CD14-positive monocyte (primary cell): ENCODE data around the gene MAN1C1. TPM values are rescaled to one million over a fixed set of nuclear protein-coding genes. Genes with fewer than 3 reads are reported as not detected.

Source experiments
- DNase-seq, 3 donors: peaks; one replicate each; pipeline ENCODE4 v3.0.0-alpha.2; 2011 to 2022
- H2AFZ ChIP-seq: 2 replicates; pipeline ENCODE4 v1.6.0; 2012; ENCODE audit warnings: mild to moderate bottlenecking, low read depth, low read length, inconsistent platforms; ENCODE audit not compliant: insufficient read depth, poor library complexity, severe bottlenecking
- H3K27ac ChIP-seq, 2 donors: 1 replicate in 1 of 2; 2 replicates in 1 of 2; pipeline ENCODE4 v1.5.1; 2012 to 2013; ENCODE audit warnings: low read length in 2 of 2, control low read depth in 1 of 2, inconsistent platforms in 1 of 2, low read depth in 1 of 2, mild to moderate bottlenecking in 1 of 2
- H3K27me3 ChIP-seq, 2 donors: one replicate each; pipeline versions ENCODE4 v1.6.0 to v1.6.1; 2011 to 2013; ENCODE audit warnings: low read length in 2 of 2; ENCODE audit not compliant: control insufficient read depth in 2 of 2, insufficient read depth in 2 of 2
- H3K36me3 ChIP-seq, 2 donors: replicated peaks in 1 of 2; 1 replicate in 1 of 2; 2 replicates in 1 of 2; pipeline versions ENCODE4 v1.5.1 to v1.6.1; 2012 to 2013; ENCODE audit warnings: low read length in 2 of 2, control low read depth in 1 of 2, inconsistent platforms in 1 of 2, mild to moderate bottlenecking in 1 of 2; ENCODE audit not compliant: insufficient read depth in 2 of 2, control insufficient read depth in 1 of 2
- H3K4me1 ChIP-seq, 2 donors: 1 replicate in 1 of 2; 2 replicates in 1 of 2; pipeline versions ENCODE4 v1.5.1 to v1.6.1; 2012 to 2013; ENCODE audit warnings: low read length in 2 of 2, control low read depth in 1 of 2, inconsistent platforms in 1 of 2, mild to moderate bottlenecking in 1 of 2, moderate library complexity in 1 of 2; ENCODE audit not compliant: insufficient read depth in 2 of 2, control insufficient read depth in 1 of 2
- H3K4me2 ChIP-seq: replicated peaks from 2 replicates; pipeline ENCODE3; 2012; ENCODE audit warnings: low read length, moderate library complexity, mild to moderate bottlenecking; ENCODE audit not compliant: poor library complexity, severe bottlenecking; ENCODE audit errors: extremely low read depth
- H3K4me3 ChIP-seq, 3 experiments: fragments of 200-600 bp in 1 of 3; sonication (generic) in 1 of 3; replicated peaks in 1 of 3; 1 replicate in 2 of 3; 2 replicates in 1 of 3; pipeline ENCODE4 v1.5.1; 2011 to 2013; ENCODE audit warnings: low read length in 3 of 3, mild to moderate bottlenecking in 3 of 3, control low read depth in 2 of 3, low read depth in 2 of 3, inconsistent platforms in 1 of 3, moderate library complexity in 1 of 3
- H3K79me2 ChIP-seq: 2 replicates; pipeline ENCODE4 v1.6.0; 2012; ENCODE audit warnings: mild to moderate bottlenecking, control low read depth, inconsistent platforms, low read length, moderate library complexity; ENCODE audit not compliant: insufficient read depth
- H3K9ac ChIP-seq: 2 replicates; pipeline ENCODE4 v1.6.0; 2017; ENCODE audit warnings: low read length, mild to moderate bottlenecking; ENCODE audit not compliant: insufficient read depth, poor library complexity, severe bottlenecking
- H3K9me3 ChIP-seq, 2 donors: replicated peaks in 1 of 2; 1 replicate in 1 of 2; 2 replicates in 1 of 2; pipeline versions ENCODE4 v1.5.1 to v1.6.1; 2012 to 2013; ENCODE audit warnings: low read length in 2 of 2, control low read depth in 1 of 2; ENCODE audit not compliant: control insufficient read depth in 1 of 2, insufficient read depth in 1 of 2
- H4K20me1 ChIP-seq: 2 replicates; pipeline ENCODE4 v1.6.0; 2012; ENCODE audit warnings: mild to moderate bottlenecking, low read length, control low read depth, moderate library complexity; ENCODE audit not compliant: insufficient read depth
- H3K27ac Mint-ChIP-seq, 7 donors: one replicate each; pipeline ENCODE4 v1.8.0; 2020; ENCODE audit warnings: mild to moderate bottlenecking in 7 of 7, mixed read lengths in 7 of 7, moderate library complexity in 6 of 7, inconsistent platforms in 2 of 7
- H3K27me3 Mint-ChIP-seq, 3 donors: one replicate each; pipeline ENCODE4 v1.8.0; 2021 to 2022; ENCODE audit warnings: low read depth in 3 of 3, mild to moderate bottlenecking in 3 of 3, mixed read lengths in 3 of 3, moderate library complexity in 3 of 3, inconsistent platforms in 1 of 3
- H3K36me3 Mint-ChIP-seq, 2 donors: one replicate each; pipeline ENCODE4 v1.8.0; 2020; ENCODE audit warnings: mixed read lengths in 2 of 2, inconsistent platforms in 1 of 2, mild to moderate bottlenecking in 1 of 2
- H3K4me1 Mint-ChIP-seq: one replicate; pipeline ENCODE4 v1.8.0; 2020; ENCODE audit warnings: mild to moderate bottlenecking, mixed read lengths
- H3K4me3 Mint-ChIP-seq, 2 donors: one replicate each; pipeline ENCODE4 v1.8.0; 2020; ENCODE audit warnings: mild to moderate bottlenecking in 2 of 2, mixed read lengths in 2 of 2, moderate library complexity in 1 of 2
- H3K9me3 Mint-ChIP-seq, 7 donors: one replicate each; pipeline ENCODE4 v1.8.0; 2020 to 2022; ENCODE audit warnings: mixed read lengths in 7 of 7, mild to moderate bottlenecking in 6 of 7, moderate library complexity in 6 of 7, inconsistent platforms in 2 of 7
- WGBS: methylation state at CpG from one replicate; pipeline ENCODE4 v1.1.5; 2013; ENCODE audit warnings: missing lambda C conversion rate; ENCODE audit not compliant: insufficient coverage; 5-methylcytosine and 5-hydroxymethylcytosine counted together
- intact Hi-C, 2 donors: fragments of 100-400 bp; cut with micrococcal nuclease; formaldehyde crosslinking; loops; one replicate each; pipeline versions ENCODE4 v1.15.0 to v1.15.1; 2023
- polyA plus RNA-seq, 3 donors: library from polyadenylated mRNA; depleted of rRNA in 1 of 3; unstranded in 2 of 3; stranded (reverse) in 1 of 3; fragments of 300-500 nt in 2 of 3; fragments of >200 nt in 1 of 3; fragmentation: Illumina TruSeq in 2 of 3; gene quantifications; 1 replicate in 2 of 3; 2 replicates in 1 of 3; pipeline ENCODE4 v1.2.3, GENCODE V29; 2012 to 2021
- TF ChIP-seq, protein P1 (sequence below): fragments of 200-600 bp; IDR thresholded peaks from one replicate; pipeline ENCODE4 v1.8.0; 2022; ENCODE audit warnings: antibody characterized with exemption, mild to moderate bottlenecking

Gene MAN1C1
- polyA plus RNA-seq, 3 donors = 1.2 to 7.2 (median 1.7) TPM

DNA sequence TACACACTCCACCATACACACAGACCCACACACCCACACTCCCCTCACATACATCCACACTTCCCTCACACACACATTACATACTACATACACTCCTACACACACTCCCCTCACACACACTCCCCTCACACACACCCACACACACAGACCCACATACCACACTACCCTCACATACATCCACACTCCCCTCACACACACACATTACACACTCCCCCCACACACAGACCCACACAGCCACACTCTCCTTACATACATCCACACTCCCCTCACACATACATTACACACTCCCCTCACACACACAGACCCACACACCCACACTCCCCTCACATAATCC is 150.8 kb downstream of the MAN1C1 start:
- no peaks in the 10 kb centered on the region for H3K4me1 ChIP-seq
- H3K27ac ChIP-seq = no peak overlapping the region
- Mint-ChIP-seq H3K4me3 (no peak overlapping the region), H3K27ac (peak overlapping the region in 1 of 7 donors; percentile 54), H3K4me1 (peaks cover 21% of the 10 kb centered on the region), H3K36me3 (peaks cover 33 to 45% of the 10 kb centered on the region in 2 donors), H3K9me3 (no peaks in the 10 kb centered on the region), H3K27me3 (peaks cover 4 to 19% (median 5%) of the 10 kb centered on the region in 3 donors)
- no peaks in the 10 kb centered on the region for H3K27me3 ChIP-seq
- DNase-seq = no peak
- no peaks in the 10 kb centered on the region for H4K20me1 ChIP-seq
- H3K9ac ChIP-seq = no peak overlapping the region
- no peaks in the 10 kb centered on the region for H3K79me2 ChIP-seq
- no peaks in the 10 kb centered on the region for H3K9me3 ChIP-seq
- TF ChIP-seq, protein P1, sequence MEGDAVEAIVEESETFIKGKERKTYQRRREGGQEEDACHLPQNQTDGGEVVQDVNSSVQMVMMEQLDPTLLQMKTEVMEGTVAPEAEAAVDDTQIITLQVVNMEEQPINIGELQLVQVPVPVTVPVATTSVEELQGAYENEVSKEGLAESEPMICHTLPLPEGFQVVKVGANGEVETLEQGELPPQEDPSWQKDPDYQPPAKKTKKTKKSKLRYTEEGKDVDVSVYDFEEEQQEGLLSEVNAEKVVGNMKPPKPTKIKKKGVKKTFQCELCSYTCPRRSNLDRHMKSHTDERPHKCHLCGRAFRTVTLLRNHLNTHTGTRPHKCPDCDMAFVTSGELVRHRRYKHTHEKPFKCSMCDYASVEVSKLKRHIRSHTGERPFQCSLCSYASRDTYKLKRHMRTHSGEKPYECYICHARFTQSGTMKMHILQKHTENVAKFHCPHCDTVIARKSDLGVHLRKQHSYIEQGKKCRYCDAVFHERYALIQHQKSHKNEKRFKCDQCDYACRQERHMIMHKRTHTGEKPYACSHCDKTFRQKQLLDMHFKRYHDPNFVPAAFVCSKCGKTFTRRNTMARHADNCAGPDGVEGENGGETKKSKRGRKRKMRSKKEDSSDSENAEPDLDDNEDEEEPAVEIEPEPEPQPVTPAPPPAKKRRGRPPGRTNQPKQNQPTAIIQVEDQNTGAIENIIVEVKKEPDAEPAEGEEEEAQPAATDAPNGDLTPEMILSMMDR = no peak
- H3K4me2 ChIP-seq = no peak overlapping the region
- H3K36me3 ChIP-seq = peaks cover 9 to 31% of the 10 kb centered on the region in 2 donors
- H2AFZ ChIP-seq = no peak overlapping the region
- no peak overlapping the region for H3K4me3 ChIP-seq
- intact Hi-C loops = no loop called here

DNA sequence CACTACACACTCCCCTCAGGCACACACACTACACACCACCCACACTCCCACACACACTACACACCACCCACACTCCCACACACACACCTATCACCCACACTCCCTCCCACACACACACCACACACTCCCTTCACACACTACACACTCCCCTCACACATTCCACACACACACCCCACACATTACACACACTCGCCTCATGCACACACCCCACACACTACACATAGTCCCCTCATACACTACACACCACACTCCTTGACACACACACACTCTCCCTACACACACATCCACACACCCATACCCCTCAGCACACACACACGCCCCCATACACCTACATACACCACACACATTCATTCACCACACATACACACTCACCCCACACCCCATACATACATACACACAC is 152.4 kb downstream of the MAN1C1 start:
- 100% methylated on average over 2 of the region's 2 CpGs for WGBS
- H3K9me3 ChIP-seq = no peaks in the 10 kb centered on the region
- H4K20me1 ChIP-seq = no peaks in the 10 kb centered on the region
- intact Hi-C loops = no loop called here
- Mint-ChIP-seq H3K4me3 (no peak overlapping the region), H3K36me3 (peaks cover 39 to 52% of the 10 kb centered on the region in 2 donors), H3K9me3 (peaks cover 0 to 2% (median 0%) of the 10 kb centered on the region in 7 donors), H3K4me1 (peaks cover 21% of the 10 kb centered on the region), H3K27ac (no peak overlapping the region), H3K27me3 (peaks cover 4 to 20% (median 7%) of the 10 kb centered on the region in 3 donors)
- no peak overlapping the region for H3K9ac ChIP-seq
- H3K36me3 ChIP-seq = peaks cover 11 to 32% of the 10 kb centered on the region in 2 donors
- H3K4me1 ChIP-seq = no peaks in the 10 kb centered on the region
- TF ChIP-seq, protein P1 = no peak
- no peaks in the 10 kb centered on the region for H3K79me2 ChIP-seq
- no peak overlapping the region for H3K4me3 ChIP-seq
- no peak overlapping the region for H3K4me2 ChIP-seq
- H2AFZ ChIP-seq = no peak overlapping the region
- DNase-seq = no peak
- H3K27ac ChIP-seq = no peak overlapping the region
- no peaks in the 10 kb centered on the region for H3K27me3 ChIP-seq
